GM12878 (cell line): ENCODE results near the gene UNC80. TPM values are rescaled to one million over a fixed set of nuclear protein-coding genes. Genes with fewer than 3 reads are reported as not detected.

ENCODE experiments used
- CEBPZ ChIP-seq: fragments of 150-350 bp; IDR thresholded peaks from 2 replicates; pipeline ENCODE4 v1.6.1; 2016; ENCODE audit warnings: low read depth, low read length
- KLF5 ChIP-seq: fragments of 450-650 bp; IDR thresholded peaks from 2 replicates; pipeline ENCODE4 v1.6.1; 2014; ENCODE audit warnings: mild to moderate bottlenecking; ENCODE audit not compliant: partially characterized antibody
- NRF1 ChIP-seq: conservative IDR thresholded peaks from 2 replicates; pipeline ENCODE4 v1.6.1; 2011; ENCODE audit warnings: mild to moderate bottlenecking, low read depth, low read length, improper control_type of control experiment
- PAX5 ChIP-seq: IDR thresholded peaks from 2 replicates; pipeline ENCODE4 v1.6.1; 2011; ENCODE audit warnings: low read depth, low read length, borderline replicate concordance
- REST ChIP-seq: IDR thresholded peaks from 2 replicates; pipeline ENCODE4 v1.6.1; 2012; ENCODE audit warnings: mild to moderate bottlenecking, low read depth, low read length
- ZNF687 ChIP-seq: fragments of 450-650 bp; IDR thresholded peaks from 2 replicates; pipeline ENCODE4 v1.6.1; 2017; ENCODE audit warnings: mild to moderate bottlenecking, moderate library complexity
- polyA plus RNA-seq, 11 experiments: library from polyadenylated mRNA; depleted of rRNA in 4 of 11; unstranded in 6 of 11; stranded (reverse) in 5 of 11; fragments of >200 nt; fragmentation: Nextera tagmentation in 4 of 11; fragmentation: Illumina TruSeq in 1 of 11; extraction: Ambion mirVana in 4 of 11; extraction: Trizol in 1 of 11; gene quantifications; 1 replicate in 1 of 11; 2 replicates in 10 of 11; pipeline versions ENCODE4 v1.2.1 to v1.2.3, GENCODE V29; 2011 to 2016; ENCODE audit warnings: inconsistent platforms in 2 of 11, missing spikeins in 2 of 11, low read depth in 1 of 11
- total RNA-seq, 4 experiments: library from RNA; depleted of rRNA in 3 of 4; stranded (reverse); fragments of >200 nt in 3 of 4; fragmentation: Illumina TruSeq in 1 of 4; extraction: Trizol in 1 of 4; gene quantifications; 2 replicates each; pipeline versions ENCODE4 v1.2.1 to v1.2.3, GENCODE V29; 2013 to 2021

The UNC80 gene
- total and polyA plus RNA-seq, 10 of the 15 experiments (the other 5 are each of a cell fraction or from before 2014, with no cell fraction given) = not detected

GRCh38 chr2:210009896-210010295, 238.3 kb downstream of the UNC80 start (continued):
- TF ChIP-seq ZNF687 (no peak), REST (no peak), KLF5 (no peak), CEBPZ (no peak), PAX5 (no peak), NRF1 (no peak)
